Type B pancreatic cell (in vitro differentiated cells): ENCODE measurements around the gene ARHGEF10L. TPM values are rescaled to one million over a fixed set of nuclear protein-coding genes. Genes with fewer than 3 reads are reported as not detected.

ENCODE experiments used
- DNase-seq: peaks from one replicate; pipeline ENCODE4 v3.0.0; 2021; ENCODE audit warnings: mixed read lengths; ENCODE audit not compliant: unreplicated experiment; ENCODE audit errors: extremely low spot score
- H3K27ac Mint-ChIP-seq: 2 replicates; pipeline ENCODE4 v1.8.0; 2021; ENCODE audit warnings: mild to moderate bottlenecking, mixed read lengths
- H3K27me3 Mint-ChIP-seq: 2 replicates; pipeline ENCODE4 v1.8.0; 2021; ENCODE audit warnings: mixed read lengths
- H3K36me3 Mint-ChIP-seq: 2 replicates; pipeline ENCODE4 v1.8.0; 2021; ENCODE audit warnings: mixed read lengths
- H3K4me1 Mint-ChIP-seq: one replicate; pipeline ENCODE4 v1.8.0; 2021; ENCODE audit warnings: mixed read lengths; ENCODE audit not compliant: unreplicated experiment
- H3K4me3 Mint-ChIP-seq: 2 replicates; pipeline ENCODE4 v1.8.0; 2021; ENCODE audit warnings: mild to moderate bottlenecking, mixed read lengths
- H3K9me3 Mint-ChIP-seq: 2 replicates; pipeline ENCODE4 v1.8.0; 2021; ENCODE audit warnings: mixed read lengths
- total RNA-seq: library from RNA; stranded (reverse); gene quantifications from 2 replicates; pipeline ENCODE4 v1.2.1, GENCODE V29; 2021; ENCODE audit warnings: low replicate concordance
- TF ChIP-seq, protein P1 (sequence below): fragments of 200-600 bp; sonication (generic); conservative IDR thresholded peaks from 2 replicates; pipeline ENCODE4 v1.5.0; 2021; ENCODE audit warnings: antibody characterized with exemption, mild to moderate bottlenecking

Gene ARHGEF10L
- total RNA-seq, 1 donor from 2014 or later, result 36.0 TPM

DNA sequence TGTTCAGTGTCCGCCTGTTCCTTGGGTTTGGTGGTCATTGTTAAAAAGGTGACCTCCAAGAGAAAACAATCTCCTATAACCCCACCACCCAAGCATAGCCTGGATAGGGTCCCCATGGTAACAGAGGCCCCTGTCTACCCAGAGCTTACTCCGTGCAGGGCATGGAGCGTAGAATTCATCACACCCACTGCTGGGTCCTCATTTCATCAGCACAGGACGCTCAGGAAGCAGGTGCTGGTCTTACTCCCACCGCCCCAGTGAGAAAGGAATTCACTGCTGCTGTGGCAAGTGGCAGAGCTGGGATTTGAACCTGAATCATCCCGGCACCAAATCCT, 37.0 kb downstream of the ARHGEF10L start:
- Mint-ChIP-seq H3K27me3 (no peaks in the 10 kb centered on the region), H3K4me3 (no peak overlapping the region), H3K9me3 (no peaks in the 10 kb centered on the region), H3K27ac (peak overlapping the region; percentile 58), H3K36me3 (no peaks in the 10 kb centered on the region), H3K4me1 (peaks cover 56% of the 10 kb centered on the region)
- TF ChIP-seq, protein P1, sequence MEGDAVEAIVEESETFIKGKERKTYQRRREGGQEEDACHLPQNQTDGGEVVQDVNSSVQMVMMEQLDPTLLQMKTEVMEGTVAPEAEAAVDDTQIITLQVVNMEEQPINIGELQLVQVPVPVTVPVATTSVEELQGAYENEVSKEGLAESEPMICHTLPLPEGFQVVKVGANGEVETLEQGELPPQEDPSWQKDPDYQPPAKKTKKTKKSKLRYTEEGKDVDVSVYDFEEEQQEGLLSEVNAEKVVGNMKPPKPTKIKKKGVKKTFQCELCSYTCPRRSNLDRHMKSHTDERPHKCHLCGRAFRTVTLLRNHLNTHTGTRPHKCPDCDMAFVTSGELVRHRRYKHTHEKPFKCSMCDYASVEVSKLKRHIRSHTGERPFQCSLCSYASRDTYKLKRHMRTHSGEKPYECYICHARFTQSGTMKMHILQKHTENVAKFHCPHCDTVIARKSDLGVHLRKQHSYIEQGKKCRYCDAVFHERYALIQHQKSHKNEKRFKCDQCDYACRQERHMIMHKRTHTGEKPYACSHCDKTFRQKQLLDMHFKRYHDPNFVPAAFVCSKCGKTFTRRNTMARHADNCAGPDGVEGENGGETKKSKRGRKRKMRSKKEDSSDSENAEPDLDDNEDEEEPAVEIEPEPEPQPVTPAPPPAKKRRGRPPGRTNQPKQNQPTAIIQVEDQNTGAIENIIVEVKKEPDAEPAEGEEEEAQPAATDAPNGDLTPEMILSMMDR, result no peak
- no peak for DNase-seq

DNA sequence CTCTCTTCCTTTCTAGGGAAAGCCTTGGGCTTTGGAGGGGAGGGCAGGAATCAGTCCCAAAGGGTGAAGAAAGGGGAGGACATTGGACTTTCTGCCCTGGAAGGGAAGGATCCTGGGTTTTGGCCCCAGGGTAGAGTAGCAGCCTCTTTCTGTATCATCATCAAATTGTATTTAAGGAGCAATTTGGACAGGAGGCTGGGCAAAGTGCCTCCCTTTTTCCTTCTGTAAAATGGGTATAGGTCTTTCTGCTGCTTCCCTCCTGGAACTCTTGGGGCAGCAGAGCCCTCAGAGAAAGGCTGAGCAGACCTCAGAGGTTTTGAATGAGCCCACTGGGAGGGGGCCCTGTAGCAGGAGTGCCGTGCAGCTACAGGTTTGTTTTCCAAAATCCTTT, 38.4 kb downstream of the ARHGEF10L start:
- TF ChIP-seq, protein P1, result no peak
- Mint-ChIP-seq H3K36me3 (no peaks in the 10 kb centered on the region), H3K27me3 (no peaks in the 10 kb centered on the region), H3K4me3 (no peak overlapping the region), H3K9me3 (no peaks in the 10 kb centered on the region), H3K27ac (no peak overlapping the region), H3K4me1 (peaks cover 60% of the 10 kb centered on the region)
- no peak for DNase-seq

DNA sequence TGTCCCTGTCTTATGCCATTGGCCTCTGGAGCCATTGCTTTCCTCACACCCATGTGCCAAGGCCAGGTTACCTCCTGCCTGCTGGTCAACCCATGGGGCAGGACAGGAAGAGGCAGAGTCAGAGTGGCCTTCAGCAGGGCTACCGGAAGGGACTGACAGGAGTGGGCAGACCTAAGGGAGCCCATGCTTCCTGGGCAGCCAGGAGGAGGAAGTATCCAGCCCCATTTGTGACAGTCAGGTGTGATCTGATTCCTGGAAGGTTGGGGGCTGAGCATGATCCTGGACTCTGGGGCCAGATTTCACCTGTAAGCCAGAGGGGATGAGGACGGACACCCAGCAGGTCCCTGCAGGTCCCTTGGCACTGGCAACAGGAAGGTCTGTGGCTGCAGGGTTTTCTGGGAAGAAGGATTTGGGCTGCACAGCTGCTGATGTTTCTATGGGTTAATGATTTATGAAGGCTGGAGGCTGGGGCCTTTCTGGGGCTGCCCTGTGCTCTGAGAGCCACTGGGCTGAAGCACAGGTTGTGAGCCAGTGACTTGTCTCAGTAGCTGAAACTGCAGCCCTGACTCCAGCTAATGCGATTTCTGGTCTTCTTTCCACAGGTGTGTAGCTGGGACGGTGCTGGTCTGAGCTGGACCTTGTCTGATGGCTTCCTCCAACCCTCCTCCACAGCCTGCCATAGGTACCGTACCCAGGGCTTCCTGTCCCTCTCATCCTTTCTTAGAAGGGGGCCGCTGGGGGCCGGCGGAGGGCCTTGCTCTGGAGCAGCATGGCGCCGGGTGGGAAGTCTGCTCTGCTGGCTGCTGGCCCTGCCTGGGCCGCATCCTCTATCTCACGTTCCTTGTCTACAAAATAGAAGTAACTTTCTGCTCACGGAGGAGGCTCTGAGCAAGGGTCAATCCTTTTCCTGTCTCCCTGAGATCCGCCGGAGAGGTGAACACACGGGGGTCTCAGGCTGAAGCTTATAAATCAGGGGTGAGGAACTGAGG, 40.7 kb downstream of the ARHGEF10L start:
- no peaks in the 10 kb centered on the region for H3K27me3 Mint-ChIP-seq
- peak overlapping the region; percentile 67 for H3K27ac Mint-ChIP-seq
- H3K4me1 Mint-ChIP-seq, result peaks cover 46% of the 10 kb centered on the region
- H3K4me3 Mint-ChIP-seq, result peak overlapping the region; percentile 77
- no peaks in the 10 kb centered on the region for H3K9me3 Mint-ChIP-seq
- TF ChIP-seq, protein P1, result no peak
- no peak for DNase-seq
- H3K36me3 Mint-ChIP-seq, result no peaks in the 10 kb centered on the region

DNA sequence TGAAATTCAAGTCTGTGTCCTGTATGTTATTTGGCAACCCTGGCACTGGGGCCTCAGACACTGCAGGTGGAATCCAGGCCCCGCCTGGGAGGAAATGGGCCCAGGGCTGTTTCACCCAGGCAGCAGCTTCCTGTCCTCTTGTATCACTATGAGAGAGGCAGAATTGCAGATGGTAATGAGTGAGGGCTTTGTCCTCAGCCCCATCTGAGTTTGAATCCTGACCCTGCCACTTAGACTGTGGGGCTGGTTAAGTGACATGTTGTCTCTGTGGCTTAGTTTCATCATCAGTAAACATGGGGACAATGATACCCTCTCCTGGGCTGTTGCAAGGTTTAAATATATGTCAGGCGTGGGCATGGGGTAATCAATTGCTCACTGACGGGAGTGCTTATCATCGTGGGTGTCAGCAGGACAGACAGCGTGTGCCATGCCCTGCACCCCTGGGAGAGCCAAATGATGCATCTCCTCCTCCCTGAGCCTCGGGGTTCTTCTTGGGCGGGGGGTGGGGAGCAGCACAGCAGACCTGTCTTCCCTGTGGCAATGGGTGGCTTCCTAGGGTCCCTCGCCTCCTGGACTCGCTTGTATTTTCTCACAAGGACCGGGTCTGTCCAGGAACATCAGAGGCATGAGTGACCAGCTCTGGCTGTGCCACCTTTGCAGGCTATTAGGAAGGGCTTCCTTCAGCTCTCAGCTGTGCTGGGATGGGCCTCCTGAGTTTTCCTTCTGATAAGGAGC, 42.1 kb downstream of the ARHGEF10L start:
- Mint-ChIP-seq H3K9me3 (no peaks in the 10 kb centered on the region), H3K27ac (peak overlapping the region; percentile 85), H3K4me3 (peak overlapping the region; percentile 76), H3K36me3 (no peaks in the 10 kb centered on the region), H3K27me3 (no peaks in the 10 kb centered on the region), H3K4me1 (peaks cover 46% of the 10 kb centered on the region)
- TF ChIP-seq, protein P1, result no peak
- no peak for DNase-seq

DNA sequence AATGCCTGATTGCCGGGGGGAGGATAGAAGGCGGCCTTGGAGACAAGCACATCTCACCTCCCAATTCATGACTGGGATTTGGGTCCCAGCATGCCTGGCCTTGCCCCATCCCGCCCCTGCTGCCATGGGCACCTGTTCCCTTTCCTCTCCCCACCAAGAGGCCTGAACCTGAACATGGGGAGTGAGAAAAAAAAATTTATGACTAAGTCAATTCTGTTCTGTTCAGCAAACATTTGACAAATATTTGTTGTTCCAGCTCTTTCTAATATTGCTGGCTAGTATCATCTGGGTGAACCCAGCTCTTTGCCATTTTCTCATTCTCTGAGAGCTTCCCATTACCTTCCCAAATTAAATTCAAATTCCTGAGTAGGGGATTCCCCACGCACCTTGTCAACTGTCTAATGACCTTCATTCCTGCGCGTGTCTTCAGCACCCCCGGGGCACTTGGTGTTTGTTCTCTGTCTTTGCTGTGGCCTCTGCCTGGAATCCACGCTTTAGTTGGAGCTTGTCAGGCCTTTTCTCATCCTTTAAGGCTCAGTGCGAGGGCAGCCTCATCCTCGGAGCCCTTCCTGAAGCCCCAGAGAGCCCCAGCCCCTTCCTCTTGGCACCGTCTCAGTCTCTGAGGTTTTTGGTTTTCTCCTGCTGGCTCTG, 42.8 kb downstream of the ARHGEF10L start:
- Mint-ChIP-seq H3K4me1 (peaks cover 51% of the 10 kb centered on the region), H3K4me3 (peak overlapping the region; percentile 64), H3K36me3 (no peaks in the 10 kb centered on the region), H3K27me3 (no peaks in the 10 kb centered on the region), H3K9me3 (no peaks in the 10 kb centered on the region), H3K27ac (peak overlapping the region; percentile 82)
- no peak for DNase-seq
- TF ChIP-seq, protein P1, result no peak
